Measurements from ENCODE around the gene NODAL. TPM values are rescaled to one million over a fixed set of nuclear protein-coding genes. Genes with fewer than 3 reads are reported as not detected.

NODAL gene
- total and polyA plus RNA-seq, 2 of the 4 experiments (the other 2 are of a cell fraction) = not detected

DNA sequence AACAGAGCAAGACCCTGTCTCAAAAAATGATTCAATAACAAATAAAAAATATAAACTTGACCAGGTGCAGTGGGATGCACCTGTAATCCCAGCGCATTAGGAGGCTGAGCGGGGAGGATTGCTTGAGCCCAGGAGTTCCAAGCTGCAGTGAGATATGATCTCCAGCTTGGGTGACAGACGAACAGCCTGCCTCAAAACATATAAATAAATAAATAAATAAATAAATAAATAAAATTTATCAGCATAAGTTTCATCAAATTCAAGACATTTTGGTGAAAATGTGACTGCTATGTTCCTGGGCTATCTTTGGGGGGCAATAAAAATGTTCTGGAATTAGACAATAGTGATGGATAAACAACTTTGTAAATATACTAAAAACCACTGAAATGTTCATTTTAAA lies 42.3 kb downstream of the NODAL start:
- POLR2A ChIA-PET (ENCODE audit: unreplicated experiment) = no interaction called here
- no peak overlapping the region for H3K56ac ChIP-seq (ENCODE audit: extremely low read depth, insufficient read depth, low read length)
- H3K36me3 ChIP-seq (ENCODE audit: control insufficient read depth, insufficient read depth, low read length) = no peaks in the 10 kb centered on the region
- no peak overlapping the region for H3K4me2 ChIP-seq (ENCODE audit: low read depth, low read length)
- no peaks in the 10 kb centered on the region; the same call in 1 of the 2 replicates for H4K20me1 ChIP-seq (ENCODE audit: insufficient read depth, low read length)
- WGBS, 2 experiments (ENCODE audit: extremely low coverage in 2 of 2, insufficient read length in 1 of 2) = no CpG with 5 or more reads among the region's 3 CpGs
- H3K23ac ChIP-seq (ENCODE audit: low read depth, low read length) = no peak overlapping the region
- no peaks in the 10 kb centered on the region for H3K79me1 ChIP-seq (ENCODE audit: low read depth in 1 of 2, low read length in 2 of 2)
- H4K91ac ChIP-seq (ENCODE audit: insufficient read depth, low read depth, low read length) = no peak overlapping the region
- H3K4ac ChIP-seq (ENCODE audit: low read depth, low read length) = no peak overlapping the region
- H3K4me3 ChIP-seq (ENCODE audit: insufficient read depth, low read depth, low read length) = no peak overlapping the region
- no peaks in the 10 kb centered on the region for H3K9me3 ChIP-seq (ENCODE audit: control insufficient read depth, insufficient read depth, low read length)
- H2AK5ac ChIP-seq (ENCODE audit: low read depth, low read length) = no peak overlapping the region
- no peaks in the 10 kb centered on the region for H3K9me1 ChIP-seq (ENCODE audit: insufficient read depth, low read length)
- H3K14ac ChIP-seq (replicated peaks; ENCODE audit: low read depth, low read length) = no peak overlapping the region
- no peak overlapping the region for H4K8ac ChIP-seq (ENCODE audit: low read depth in 2 of 2, low read length in 2 of 2)
- peaks cover 12% of the 10 kb centered on the region for H3K27me3 ChIP-seq (ENCODE audit: control insufficient read depth, insufficient read depth, low read length)
- intact Hi-C loops (cut with micrococcal nuclease) = no loop called here
- no peak overlapping the region for H3K9ac ChIP-seq (ENCODE audit: low read depth, low read length)
- no peak overlapping the region for H4K5ac ChIP-seq (ENCODE audit: low read depth, low read length)
- H3K18ac ChIP-seq (ENCODE audit: low read depth, low read length) = no peak overlapping the region
- no peak overlapping the region for H2AFZ ChIP-seq (replicated peaks; ENCODE audit: low read length, poor library complexity)
- no peak overlapping the region for H2BK5ac ChIP-seq (ENCODE audit: low read depth, low read length, poor library complexity, severe bottlenecking)
- ATAC-seq (ENCODE audit: low read depth) = no peak
- H3K4me1 ChIP-seq (ENCODE audit: control insufficient read depth, insufficient read depth, low read length) = no peaks in the 10 kb centered on the region
- no peak overlapping the region for H2BK120ac ChIP-seq (ENCODE audit: low read depth, low read length)
- no peak overlapping the region for H2BK15ac ChIP-seq (ENCODE audit: low read depth, low read length)
- no peak for DNase-seq
- H2BK20ac ChIP-seq (ENCODE audit: low read depth, low read length) = no peak overlapping the region
- dilution Hi-C loops (cut with HindIII; ENCODE audit: low sequenced_read_pairs, unreplicated experiment) = no loop called here
- CTCF ChIA-PET = no interaction called here
- H3K27ac ChIP-seq (ENCODE audit: insufficient read depth, low read length) = no peak overlapping the region
- in situ Hi-C loops (cut with MboI; ENCODE audit: low sequenced_read_pairs) = no loop called here
- no peak for TF ChIP-seq RFX5 (IDR thresholded peaks at IDR 0.05; ENCODE audit: low read depth, low read length)
- TF ChIP-seq CHD1 (IDR thresholded peaks at IDR 0.05; ENCODE audit: low read depth, low read length) = no peak
- TF ChIP-seq NFE2L2 (IDR thresholded peaks at IDR 0.05; ENCODE audit: low read depth, low read length) = no peak
- BruUV-seq (replicated peaks) = no TSS peak
- H2AK9ac ChIP-seq (replicated peaks; ENCODE audit: low read depth, low read length, poor library complexity) = no peak overlapping the region

Measured in IMR-90 (cell line).